HepG2 (cell line): ENCODE results near the gene CD80. TPM values are rescaled to one million over a fixed set of nuclear protein-coding genes. Genes with fewer than 3 reads are reported as not detected.

ENCODE experiments used
- ATAC-seq: fragments of 200-7000 bp; cut with Tn5 transposase; 3 replicates; pipeline ENCODE4 v1.9.1; 2020; ENCODE audit warnings: mild to moderate bottlenecking, moderate library complexity
- BruUV-seq: library from RNA; stranded (reverse); fragments of 400-500 nt; replicated peaks from 2 replicates; lab custom pipeline; 2021; lab: Mats Ljungman, UMichigan
- CTCF ChIA-PET: fragments of 300-600 bp; formaldehyde crosslinking; extraction: SDS; loops from one replicate; lab custom pipeline; 2021; ENCODE audit warnings: low total read pairs, inconsistent platforms, low intra/inter-chr PET ratio; lab: Yijun Ruan, JAX
- POLR2A ChIA-PET: fragments of 350-600 bp; sonication (Branson Sonifier 250); formaldehyde crosslinking; loops from one replicate; lab custom pipeline; 2020; ENCODE audit warnings: antibody characterized with exemption, inconsistent platforms; lab: Yijun Ruan, JAX
- DNase-seq: peaks from one replicate; pipeline ENCODE4 v3.0.0-alpha.2; 2015; ENCODE audit warnings: low spot score
- FAIRE-seq: peaks from 3 replicates; lab custom pipeline; 2011; peaks lifted over from hg19 to GRCh38; lab: Jason Lieb, UNC
- H2AFZ ChIP-seq: one replicate; pipeline ENCODE4 v1.6.1; 2011; ENCODE audit warnings: low read length, inconsistent platforms
- H3K27ac ChIP-seq: fragments of 300-600 bp; 3 replicates; pipeline ENCODE4 v1.8.0; 2011; ENCODE audit warnings: mixed run types, mild to moderate bottlenecking, mixed read lengths, low read length, inconsistent platforms; ENCODE audit not compliant: insufficient read depth; ENCODE audit errors: extremely low read length
- H3K27me3 ChIP-seq, 2 experiments: fragments of 200-600 bp in 1 of 2; 2 replicates in 1 of 2; 3 replicates in 1 of 2; pipeline versions ENCODE4 v1.6.0 to v1.8.0; 2011; ENCODE audit warnings: low read length in 2 of 2, mild to moderate bottlenecking in 2 of 2, moderate library complexity in 2 of 2, inconsistent platforms in 1 of 2; ENCODE audit not compliant: insufficient read depth in 2 of 2, control insufficient read depth in 1 of 2
- H3K36me3 ChIP-seq, 2 experiments: fragments of 200-600 bp in 1 of 2; replicated peaks in 1 of 2; 2 replicates in 1 of 2; 3 replicates in 1 of 2; pipeline versions ENCODE4 v1.5.1 to v1.8.0; 2011; ENCODE audit warnings: low read length in 2 of 2, inconsistent platforms in 1 of 2; ENCODE audit not compliant: insufficient read depth in 2 of 2, control insufficient read depth in 1 of 2
- H3K4me1 ChIP-seq: 2 replicates; pipeline ENCODE4 v1.5.1; 2012; ENCODE audit warnings: low read length, inconsistent platforms; ENCODE audit not compliant: insufficient read depth
- H3K4me2 ChIP-seq: 2 replicates; pipeline ENCODE4 v1.6.0; 2011; ENCODE audit warnings: low read depth, low read length, inconsistent platforms
- H3K4me3 ChIP-seq, 3 experiments: fragments of 200-600 bp in 1 of 3; sonication (generic), shearing (Covaris generic) in 1 of 3; replicated peaks in 1 of 3; 2 replicates each; pipeline ENCODE4 v1.5.1; 2011 to 2016; ENCODE audit warnings: low read length in 3 of 3, inconsistent platforms in 2 of 3, low read depth in 2 of 3, mild to moderate bottlenecking in 2 of 3, control low read depth in 1 of 3, mixed read lengths in 1 of 3; ENCODE audit not compliant: insufficient read depth in 1 of 3
- H3K79me2 ChIP-seq: one replicate; pipeline ENCODE4 v1.6.1; 2011; ENCODE audit warnings: low read length, inconsistent platforms; ENCODE audit not compliant: insufficient read depth
- H3K9ac ChIP-seq: 2 replicates; pipeline ENCODE4 v1.6.0; 2011; ENCODE audit warnings: mild to moderate bottlenecking, low read depth, low read length, inconsistent platforms; ENCODE audit not compliant: insufficient read depth
- H3K9me3 ChIP-seq: 2 replicates; pipeline ENCODE4 v1.5.1; 2012; ENCODE audit warnings: mild to moderate bottlenecking, low read length
- H4K20me1 ChIP-seq: 2 replicates; pipeline ENCODE4 v1.6.0; 2011; ENCODE audit warnings: inconsistent platforms, mild to moderate bottlenecking, low read length, moderate library complexity; ENCODE audit not compliant: insufficient read depth
- HNRNPLL ChIP-seq: fragments of 200-400 bp; formaldehyde crosslinking; IDR thresholded peaks from 2 replicates; pipeline ENCODE4 v1.6.1; 2017; ENCODE audit warnings: mild to moderate bottlenecking, low read depth, low read length; ENCODE audit not compliant: poor library complexity, severe bottlenecking
- SALL2 ChIP-seq: sonication (generic); formaldehyde crosslinking; IDR thresholded peaks from 2 replicates; pipeline ENCODE4 v1.8.1; 2023; ENCODE audit warnings: mild to moderate bottlenecking, missing genetic modification reagents, inconsistent platforms
- SCMH1 ChIP-seq: sonication (generic); formaldehyde crosslinking; IDR thresholded peaks from 2 replicates; pipeline ENCODE4 v1.9.0; 2021; ENCODE audit warnings: missing genetic modification reagents, mild to moderate bottlenecking, borderline replicate concordance
- ZNF468 ChIP-seq: sonication (generic); formaldehyde crosslinking; IDR thresholded peaks from 2 replicates; pipeline ENCODE4 v1.8.0; 2022; ENCODE audit warnings: mild to moderate bottlenecking, moderate library complexity, missing genetic modification reagents
- whole genome bisulfite sequencing: methylation state at CpG from one replicate; pipeline ENCODE4 v1.1.6; 2017; ENCODE audit warnings: low lambda C conversion rate; 5-methylcytosine and 5-hydroxymethylcytosine counted together
- in situ Hi-C: cut with HindIII; loops from 2 replicates; pipeline ENCODE4 v1.10.0; 2017; ENCODE audit warnings: low pct_unique_long_range_greater_than_20kb; ENCODE audit not compliant: extremely low pct_ligation_motif_present
- intact Hi-C: fragments of 100-400 bp; cut with micrococcal nuclease; formaldehyde crosslinking; loops from one replicate; pipeline ENCODE4 v1.10.0; 2022; ENCODE audit not compliant: unreplicated experiment
- polyA plus RNA-seq, 8 experiments: library from polyadenylated mRNA; depleted of rRNA in 3 of 8; stranded (reverse) in 7 of 8; unstranded in 1 of 8; fragments of >200 nt; fragmentation: Illumina TruSeq in 4 of 8; extraction: Trizol in 4 of 8; gene quantifications; 2 replicates each; pipeline versions ENCODE4 v1.2.1 to v1.2.3, GENCODE V29; 2011 to 2016; ENCODE audit warnings: low read depth in 4 of 8, missing spikeins in 1 of 8, mixed read lengths in 1 of 8; ENCODE audit not compliant: insufficient read depth in 1 of 8
- total RNA-seq, 5 experiments: library from RNA; depleted of rRNA; stranded (reverse); fragments of >200 nt; fragmentation: Illumina TruSeq; extraction: Trizol; gene quantifications; 2 replicates each; pipeline ENCODE4 v1.2.3, GENCODE V29; 2016; ENCODE audit warnings: low read depth in 1 of 5
- TF ChIP-seq, protein P1 (sequence below): sonication (generic); formaldehyde crosslinking; IDR thresholded peaks from one replicate; pipeline ENCODE4 v1.5.1; 2020; ENCODE audit warnings: mild to moderate bottlenecking, missing genetic modification reagents; ENCODE audit errors: not compliant biosample characterization
- TF ChIP-seq, protein P2 (sequence below): sonication (generic); formaldehyde crosslinking; conservative IDR thresholded peaks from 2 replicates; pipeline ENCODE4 v1.8.0; 2022; ENCODE audit warnings: low read depth, missing genetic modification reagents

The CD80 gene
- total and polyA plus RNA-seq, 2 of the 13 experiments (the other 11 are each of a cell fraction or from before 2014, with no cell fraction given), result not detected

DNA sequence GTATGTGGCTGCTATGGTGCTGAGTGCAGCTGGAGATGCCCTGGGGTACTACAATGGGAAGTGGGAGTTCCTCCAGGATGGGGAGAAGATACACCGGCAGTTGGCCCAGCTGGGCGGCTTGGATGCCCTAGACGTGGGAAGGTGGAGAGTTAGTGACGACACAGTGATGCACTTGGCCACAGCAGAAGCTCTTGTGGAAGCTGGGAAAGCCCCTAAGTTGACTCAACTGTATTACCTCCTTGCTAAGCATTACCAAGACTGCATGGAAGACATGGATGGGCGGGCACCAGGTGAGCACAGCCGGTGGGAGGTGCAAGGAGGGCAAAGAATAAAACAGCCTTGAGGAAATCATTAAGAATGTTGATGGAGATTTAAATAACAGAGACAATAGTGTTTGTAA lies 22.8 kb upstream of the CD80 start:
- TF ChIP-seq SALL2 (no peak), ZNF468 (CRISPR knock-in tag) (no peak), SCMH1 (no peak), HNRNPLL (no peak)
- TF ChIP-seq, protein P1, sequence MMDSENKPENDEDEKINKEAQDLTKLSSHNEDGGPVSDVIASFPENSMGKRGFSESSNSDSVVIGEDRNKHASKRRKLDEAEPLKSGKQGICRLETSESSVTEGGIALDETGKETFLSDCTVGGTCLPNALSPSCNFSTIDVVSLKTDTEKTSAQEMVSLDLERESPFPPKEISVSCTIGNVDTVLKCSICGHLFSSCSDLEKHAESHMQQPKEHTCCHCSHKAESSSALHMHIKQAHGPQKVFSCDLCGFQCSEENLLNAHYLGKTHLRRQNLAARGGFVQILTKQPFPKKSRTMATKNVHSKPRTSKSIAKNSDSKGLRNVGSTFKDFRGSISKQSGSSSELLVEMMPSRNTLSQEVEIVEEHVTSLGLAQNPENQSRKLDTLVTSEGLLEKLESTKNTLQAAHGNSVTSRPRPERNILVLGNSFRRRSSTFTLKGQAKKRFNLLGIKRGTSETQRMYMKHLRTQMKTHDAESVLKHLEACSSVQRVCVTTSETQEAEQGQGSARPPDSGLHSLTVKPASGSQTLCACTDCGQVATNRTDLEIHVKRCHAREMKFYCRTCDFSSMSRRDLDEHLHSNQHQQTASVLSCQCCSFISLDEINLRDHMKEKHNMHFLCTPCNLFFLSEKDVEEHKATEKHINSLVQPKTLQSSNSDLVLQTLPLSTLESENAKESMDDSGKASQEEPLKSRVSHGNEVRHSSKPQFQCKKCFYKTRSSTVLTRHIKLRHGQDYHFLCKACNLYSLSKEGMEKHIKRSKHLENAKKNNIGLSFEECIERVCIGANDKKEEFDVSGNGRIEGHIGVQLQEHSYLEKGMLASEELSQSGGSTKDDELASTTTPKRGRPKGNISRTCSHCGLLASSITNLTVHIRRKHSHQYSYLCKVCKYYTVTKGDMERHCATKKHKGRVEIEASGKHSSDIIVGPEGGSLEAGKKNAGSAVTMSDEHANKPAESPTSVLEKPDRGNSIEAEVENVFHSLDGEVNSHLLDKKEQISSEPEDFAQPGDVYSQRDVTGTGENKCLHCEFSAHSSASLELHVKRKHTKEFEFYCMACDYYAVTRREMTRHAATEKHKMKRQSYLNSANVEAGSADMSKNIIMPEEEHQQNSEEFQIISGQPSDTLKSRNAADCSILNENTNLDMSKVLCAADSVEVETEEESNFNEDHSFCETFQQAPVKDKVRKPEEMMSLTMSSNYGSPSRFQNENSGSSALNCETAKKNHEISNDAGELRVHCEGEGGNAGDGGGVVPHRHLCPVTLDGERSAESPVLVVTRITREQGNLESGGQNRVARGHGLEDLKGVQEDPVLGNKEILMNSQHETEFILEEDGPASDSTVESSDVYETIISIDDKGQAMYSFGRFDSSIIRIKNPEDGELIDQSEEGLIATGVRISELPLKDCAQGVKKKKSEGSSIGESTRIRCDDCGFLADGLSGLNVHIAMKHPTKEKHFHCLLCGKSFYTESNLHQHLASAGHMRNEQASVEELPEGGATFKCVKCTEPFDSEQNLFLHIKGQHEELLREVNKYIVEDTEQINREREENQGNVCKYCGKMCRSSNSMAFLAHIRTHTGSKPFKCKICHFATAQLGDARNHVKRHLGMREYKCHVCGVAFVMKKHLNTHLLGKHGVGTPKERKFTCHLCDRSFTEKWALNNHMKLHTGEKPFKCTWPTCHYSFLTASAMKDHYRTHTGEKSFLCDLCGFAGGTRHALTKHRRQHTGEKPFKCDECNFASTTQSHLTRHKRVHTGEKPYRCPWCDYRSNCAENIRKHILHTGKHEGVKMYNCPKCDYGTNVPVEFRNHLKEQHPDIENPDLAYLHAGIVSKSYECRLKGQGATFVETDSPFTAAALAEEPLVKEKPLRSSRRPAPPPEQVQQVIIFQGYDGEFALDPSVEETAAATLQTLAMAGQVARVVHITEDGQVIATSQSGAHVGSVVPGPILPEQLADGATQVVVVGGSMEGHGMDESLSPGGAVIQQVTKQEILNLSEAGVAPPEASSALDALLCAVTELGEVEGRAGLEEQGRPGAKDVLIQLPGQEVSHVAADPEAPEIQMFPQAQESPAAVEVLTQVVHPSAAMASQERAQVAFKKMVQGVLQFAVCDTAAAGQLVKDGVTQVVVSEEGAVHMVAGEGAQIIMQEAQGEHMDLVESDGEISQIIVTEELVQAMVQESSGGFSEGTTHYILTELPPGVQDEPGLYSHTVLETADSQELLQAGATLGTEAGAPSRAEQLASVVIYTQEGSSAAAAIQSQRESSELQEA (CRISPR knock-in tag), result no peak
- TF ChIP-seq, protein P2, sequence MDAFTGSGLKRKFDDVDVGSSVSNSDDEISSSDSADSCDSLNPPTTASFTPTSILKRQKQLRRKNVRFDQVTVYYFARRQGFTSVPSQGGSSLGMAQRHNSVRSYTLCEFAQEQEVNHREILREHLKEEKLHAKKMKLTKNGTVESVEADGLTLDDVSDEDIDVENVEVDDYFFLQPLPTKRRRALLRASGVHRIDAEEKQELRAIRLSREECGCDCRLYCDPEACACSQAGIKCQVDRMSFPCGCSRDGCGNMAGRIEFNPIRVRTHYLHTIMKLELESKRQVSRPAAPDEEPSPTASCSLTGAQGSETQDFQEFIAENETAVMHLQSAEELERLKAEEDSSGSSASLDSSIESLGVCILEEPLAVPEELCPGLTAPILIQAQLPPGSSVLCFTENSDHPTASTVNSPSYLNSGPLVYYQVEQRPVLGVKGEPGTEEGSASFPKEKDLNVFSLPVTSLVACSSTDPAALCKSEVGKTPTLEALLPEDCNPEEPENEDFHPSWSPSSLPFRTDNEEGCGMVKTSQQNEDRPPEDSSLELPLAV (CRISPR knock-in tag), result no peak
- H3K9me3 ChIP-seq, result no peaks in the 10 kb centered on the region
- no peak for ATAC-seq
- no peak overlapping the region for H3K4me2 ChIP-seq
- no peaks in the 10 kb centered on the region for H3K4me1 ChIP-seq
- no peaks in the 10 kb centered on the region for H3K79me2 ChIP-seq
- FAIRE-seq, result no peak
- no TSS peak for BruUV-seq
- no peak for DNase-seq
- H4K20me1 ChIP-seq, result no peaks in the 10 kb centered on the region
- CTCF ChIA-PET, result no interaction called here
- 53% methylated on average over 6 of the region's 6 CpGs for WGBS
- H2AFZ ChIP-seq, result no peak overlapping the region
- H3K4me3 ChIP-seq, result no peak overlapping the region
- in situ Hi-C loops (no loop called here), intact Hi-C loops (no loop called here)
- no peak overlapping the region for H3K9ac ChIP-seq
- no peaks in the 10 kb centered on the region for H3K36me3 ChIP-seq
- no peak overlapping the region for H3K27ac ChIP-seq
- POLR2A ChIA-PET, result no interaction called here
- H3K27me3 ChIP-seq, result peaks cover 0 to 4% of the 10 kb centered on the region in 2 experiments; a peak in 3 of 5 replicates
